ENCODE measurements around the gene ACAA2.

The ACAA2 gene

DNA sequence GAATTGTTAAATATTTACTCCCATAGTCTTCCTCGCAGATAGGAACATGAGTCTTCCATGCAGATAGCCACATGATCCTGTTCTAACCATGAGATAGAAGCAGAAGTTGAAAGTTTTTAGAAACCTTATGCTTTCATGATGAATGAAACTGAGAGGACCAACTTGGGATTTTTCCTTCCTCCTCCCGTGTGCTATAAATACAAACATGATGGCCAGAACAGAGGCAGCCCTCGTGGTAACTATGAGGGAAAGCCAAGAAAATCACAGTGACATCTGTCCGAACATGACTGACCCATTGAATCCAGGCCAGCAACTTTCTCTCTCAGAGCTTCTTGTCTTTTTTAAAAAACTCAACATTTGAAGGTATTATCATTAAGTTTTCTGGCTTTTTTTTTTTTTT lies 78.5 kb downstream of the ACAA2 start:
- DNase-seq: no peak

DNA sequence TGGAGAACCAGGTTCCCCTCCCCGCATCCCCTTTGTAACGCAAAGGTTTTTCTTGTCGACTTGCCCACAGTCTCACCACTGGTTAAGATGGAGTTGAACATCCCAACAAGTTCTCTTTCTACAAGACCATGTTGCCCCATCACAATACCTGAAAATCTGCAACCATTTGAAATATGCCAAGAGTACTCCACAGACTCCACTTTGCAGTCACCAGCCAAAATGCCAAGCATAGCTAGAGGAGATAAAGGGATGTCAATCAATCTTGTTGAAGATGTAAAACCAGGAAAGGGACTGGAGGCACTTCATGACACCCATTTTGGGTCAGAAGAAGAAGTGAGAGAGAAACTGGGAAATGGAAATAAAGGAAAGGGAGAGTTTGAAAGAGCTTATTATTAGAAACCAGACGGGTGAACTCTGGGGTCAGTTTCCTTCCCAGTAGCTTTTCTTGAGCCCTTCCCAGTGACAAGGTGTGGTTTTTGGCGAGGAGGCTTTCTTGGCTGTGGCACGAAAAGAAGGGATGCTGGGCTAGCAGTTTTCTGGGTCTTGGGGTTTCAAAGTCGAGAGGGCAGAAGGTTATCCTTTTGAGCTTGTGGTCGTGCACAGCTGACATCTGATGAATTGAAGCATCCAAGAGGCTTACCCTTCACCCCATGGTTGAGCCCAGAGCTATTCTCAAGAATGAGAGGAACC lies 79.3 kb downstream of the ACAA2 start:
- no peak for DNase-seq

DNA sequence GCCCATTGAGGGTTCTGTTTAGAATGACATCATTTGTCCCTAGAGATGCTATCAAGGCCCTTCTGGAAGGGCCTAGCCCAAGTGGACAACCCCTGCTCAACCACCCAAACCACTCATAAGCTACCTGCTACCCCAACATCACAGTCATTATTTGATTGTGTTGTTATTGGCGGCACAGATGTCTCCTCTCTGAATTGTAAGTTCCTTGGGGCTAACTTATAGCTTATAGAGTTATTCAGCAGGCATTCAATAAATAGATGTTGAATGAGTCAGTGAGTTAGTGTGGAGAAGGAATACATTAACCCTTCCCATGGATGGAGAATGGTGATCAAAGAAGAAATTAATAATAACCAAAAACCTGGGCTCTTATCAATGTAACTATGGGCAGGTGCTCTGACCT lies 80.0 kb downstream of the ACAA2 start:
- peak; percentile 54 for DNase-seq

Data from fibroblast of upper back skin (primary cell).